ENCODE results near the gene POLR1B. TPM values are rescaled to one million over a fixed set of nuclear protein-coding genes. Genes with fewer than 3 reads are reported as not detected.

Gene POLR1B
- total RNA-seq, 1 experiment from 2014 or later = 27.7 TPM

GRCh38 chr2:112580084-112580483, 37.8 kb downstream of the POLR1B start:
- Histone ChIP-seq H3K4me3 (no peak overlapping the region), H4K20me1 (ENCODE audit: insufficient read depth) (no peaks in the 10 kb centered on the region), H3K79me2 (ENCODE audit: low read depth) (peaks cover 18% of the 10 kb centered on the region; the same call in 1 of the 2 replicates), H3K36me3 (ENCODE audit: low read depth) (peaks cover 12% of the 10 kb centered on the region; the same call in 1 of the 2 replicates), H3K27me3 (ENCODE audit: insufficient read depth, low read depth) (no peaks in the 10 kb centered on the region), H3K4me1 (replicated peaks; ENCODE audit: insufficient read depth) (peaks cover 16% of the 10 kb centered on the region), H3K27ac (no peak overlapping the region), H3K9me2 (ENCODE audit: insufficient read depth) (no peaks in the 10 kb centered on the region), H2AFZ (no peak overlapping the region), H3K4me2 (no peak overlapping the region), H3F3A (ENCODE audit: insufficient read depth, low read depth) (peaks cover 60% of the 10 kb centered on the region), H3K9me3 (ENCODE audit: insufficient read depth, low read depth) (no peaks in the 10 kb centered on the region)
- BruUV-seq (replicated peaks) = no TSS peak
- TF ChIP-seq CTCF (conservative IDR thresholded peaks at IDR 0.05) (no peak), EZH2 (IDR thresholded peaks at IDR 0.05; ENCODE audit: low read depth) (no peak)
- intact Hi-C loops (cut with micrococcal nuclease; ENCODE audit: unreplicated experiment) = loop anchor here (5.0 kb wide), 1 partner anchor 693 kb away; no protein-coding TSS in a partner anchor
- CTCF ChIA-PET = no interaction called here
- no peak for DNase-seq
- POLR2A ChIA-PET (ENCODE audit: unreplicated experiment) = no interaction called here

- Histone ChIP-seq H3K79me2 (ENCODE audit: low read depth) (peaks cover 24% of the 10 kb centered on the region), H2AFZ (no peak overlapping the region), H3K27me3 (ENCODE audit: insufficient read depth, low read depth) (no peaks in the 10 kb centered on the region), H3K4me3 (peak overlapping the region; percentile 91; the same call in 1 of the 2 replicates), H3K9me3 (ENCODE audit: insufficient read depth, low read depth) (no peaks in the 10 kb centered on the region), H3K36me3 (ENCODE audit: low read depth) (no peaks in the 10 kb centered on the region; the same call in 1 of the 2 replicates), H3K4me1 (replicated peaks; ENCODE audit: insufficient read depth) (peaks cover 24% of the 10 kb centered on the region), H4K20me1 (ENCODE audit: insufficient read depth) (no peaks in the 10 kb centered on the region), H3K9me2 (ENCODE audit: insufficient read depth) (no peaks in the 10 kb centered on the region), H3K27ac (peak overlapping the region; percentile 92; the same call in 1 of the 2 replicates), H3K4me2 (peak overlapping the region; percentile 89; the same call in 1 of the 2 replicates), H3F3A (ENCODE audit: insufficient read depth, low read depth) (peaks cover 63% of the 10 kb centered on the region)
- DNase-seq = peak; percentile 20 to 45
- no TSS peak for BruUV-seq (replicated peaks)
- intact Hi-C loops (cut with micrococcal nuclease; ENCODE audit: unreplicated experiment) = loop anchor here (2.0 to 5.0 kb wide), 4 partner anchors 102 to 695 kb away; no protein-coding TSS in a partner anchor
- POLR2A ChIA-PET (ENCODE audit: unreplicated experiment) = no interaction called here
- TF ChIP-seq CTCF (conservative IDR thresholded peaks at IDR 0.05) (peak; percentile 78), EZH2 (IDR thresholded peaks at IDR 0.05; ENCODE audit: low read depth) (no peak)
- CTCF ChIA-PET = interaction anchor here (0.7 kb wide), 2 partner anchors 229 to 334 kb away, joined by 7 to 8 read pairs; no protein-coding TSS in a partner anchor
Observed at GRCh38 chr2:112582314-112582746, 40.1 kb downstream of the POLR1B start.

- TF ChIP-seq EZH2 (IDR thresholded peaks at IDR 0.05; ENCODE audit: low read depth) (no peak), CTCF (conservative IDR thresholded peaks at IDR 0.05) (0 out of 2 replicates have a peak, but pooled peaks have one; percentile 10)
- peaks cover 24% of the 10 kb centered on the region for H3K79me2 ChIP-seq (ENCODE audit: low read depth)
- H3K36me3 ChIP-seq (ENCODE audit: low read depth) = no peaks in the 10 kb centered on the region; the same call in 1 of the 2 replicates
- peaks cover 24% of the 10 kb centered on the region for H3K4me1 ChIP-seq (replicated peaks; ENCODE audit: insufficient read depth)
- ChIA-PET CTCF (interaction anchor here (0.7 to 0.8 kb wide), 2 partner anchors 358 to 607 kb away, joined by 3 to 4 read pairs; no protein-coding TSS in a partner anchor), POLR2A (ENCODE audit: unreplicated experiment) (interaction anchor here (0.6 to 1.0 kb wide), 2 partner anchors 42 to 529 kb away, joined by 3 to 4 read pairs; no protein-coding TSS in a partner anchor)
- no peaks in the 10 kb centered on the region for H3K9me3 ChIP-seq (ENCODE audit: insufficient read depth, low read depth)
- H3K4me3 ChIP-seq = peak overlapping the region; percentile 91
- no TSS peak for BruUV-seq (replicated peaks)
- H2AFZ ChIP-seq = peak overlapping the region; percentile 95
- H3K9me2 ChIP-seq (ENCODE audit: insufficient read depth) = no peaks in the 10 kb centered on the region
- peak overlapping the region; percentile 92 for H3K27ac ChIP-seq
- H3K4me2 ChIP-seq = peak overlapping the region; percentile 89
- no peak for DNase-seq
- peaks cover 52% of the 10 kb centered on the region for H3F3A ChIP-seq (ENCODE audit: insufficient read depth, low read depth)
- no peaks in the 10 kb centered on the region for H3K27me3 ChIP-seq (ENCODE audit: insufficient read depth, low read depth)
- no peaks in the 10 kb centered on the region for H4K20me1 ChIP-seq (ENCODE audit: insufficient read depth)
- intact Hi-C loops (cut with micrococcal nuclease; ENCODE audit: unreplicated experiment) = loop anchor here (1.0 to 5.0 kb wide), 6 partner anchors 62 to 696 kb away; partner anchors contain the start of genes SLC20A1 and TMEM87B
Observed at GRCh38 chr2:112583497-112584133, 41.4 kb downstream of the POLR1B start.

All from PC-9 (cell line).